ENCODE measurements around the gene SASH3.

DNA sequence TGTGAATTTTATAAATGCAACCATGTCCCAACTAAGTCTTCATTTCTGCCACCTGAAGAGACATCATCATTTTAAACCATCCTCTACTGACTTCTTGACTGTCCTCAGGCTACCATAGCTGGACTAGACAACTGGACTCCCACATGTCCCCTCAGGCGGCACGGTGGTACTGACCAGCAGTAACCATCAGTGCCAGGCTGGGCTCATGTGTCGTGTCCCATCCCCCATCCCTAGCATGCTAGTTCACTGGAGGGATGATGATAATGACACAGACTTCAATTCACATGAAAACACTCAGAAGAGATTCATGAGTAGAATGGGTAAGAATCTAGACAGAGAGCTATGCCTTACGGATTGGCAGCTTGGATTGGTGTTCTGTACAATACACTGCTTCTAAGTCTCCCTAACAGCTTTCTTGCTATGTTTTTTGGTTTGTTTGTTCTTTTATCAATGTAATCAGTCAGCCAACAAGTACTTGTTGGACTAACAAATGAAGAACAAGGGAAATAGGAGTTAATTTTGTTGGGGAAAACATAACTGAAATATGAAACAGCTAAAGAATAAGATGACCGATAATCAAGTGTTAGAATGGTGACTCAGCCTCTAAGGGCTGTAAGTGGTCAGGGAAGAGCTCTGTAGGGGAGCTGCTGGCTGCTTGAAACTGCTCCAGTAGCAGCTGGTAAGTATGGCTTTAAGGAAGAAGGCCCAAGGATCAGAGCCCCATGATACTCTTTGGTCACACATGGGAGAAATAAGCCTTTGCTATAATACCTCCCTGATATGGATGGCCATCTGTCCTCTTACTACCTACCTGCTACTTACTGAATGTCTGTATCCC is 53.6 kb downstream of the SASH3 start:
- no peak for TF ChIP-seq FOXK2 (IDR thresholded peaks at IDR 0.05)
- TF ChIP-seq SUZ12 (IDR thresholded peaks at IDR 0.05), result no peak
- TF ChIP-seq FOXA1 (IDR thresholded peaks at IDR 0.05), result no peak
- TF ChIP-seq HDGF (IDR thresholded peaks at IDR 0.05; ENCODE audit: borderline replicate concordance), result no peak
- no peak for TF ChIP-seq ARNT (IDR thresholded peaks at IDR 0.05)
- TF ChIP-seq FOXM1 (IDR thresholded peaks at IDR 0.05; ENCODE audit: borderline replicate concordance), result no peak
- no peak for TF ChIP-seq BHLHE40 (IDR thresholded peaks at IDR 0.05; ENCODE audit: borderline replicate concordance)
- TF ChIP-seq NFRKB (IDR thresholded peaks at IDR 0.05), result no peak
- TF ChIP-seq SP1 (IDR thresholded peaks at IDR 0.05), result no peak
- TF ChIP-seq CTBP1 (IDR thresholded peaks at IDR 0.05; ENCODE audit: borderline replicate concordance), result no peak
- TF ChIP-seq, protein P1, sequence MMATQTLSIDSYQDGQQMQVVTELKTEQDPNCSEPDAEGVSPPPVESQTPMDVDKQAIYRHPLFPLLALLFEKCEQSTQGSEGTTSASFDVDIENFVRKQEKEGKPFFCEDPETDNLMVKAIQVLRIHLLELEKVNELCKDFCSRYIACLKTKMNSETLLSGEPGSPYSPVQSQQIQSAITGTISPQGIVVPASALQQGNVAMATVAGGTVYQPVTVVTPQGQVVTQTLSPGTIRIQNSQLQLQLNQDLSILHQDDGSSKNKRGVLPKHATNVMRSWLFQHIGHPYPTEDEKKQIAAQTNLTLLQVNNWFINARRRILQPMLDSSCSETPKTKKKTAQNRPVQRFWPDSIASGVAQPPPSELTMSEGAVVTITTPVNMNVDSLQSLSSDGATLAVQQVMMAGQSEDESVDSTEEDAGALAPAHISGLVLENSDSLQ (IDR thresholded peaks at IDR 0.05), result no peak
- TF ChIP-seq TARDBP (IDR thresholded peaks at IDR 0.05), result no peak
- TF ChIP-seq LEF1 (IDR thresholded peaks at IDR 0.05; ENCODE audit: borderline replicate concordance), result no peak
- no peak for TF ChIP-seq ELF4 (IDR thresholded peaks at IDR 0.05)
